ENCODE measurements around the gene NPM3.

The NPM3 gene

DNA sequence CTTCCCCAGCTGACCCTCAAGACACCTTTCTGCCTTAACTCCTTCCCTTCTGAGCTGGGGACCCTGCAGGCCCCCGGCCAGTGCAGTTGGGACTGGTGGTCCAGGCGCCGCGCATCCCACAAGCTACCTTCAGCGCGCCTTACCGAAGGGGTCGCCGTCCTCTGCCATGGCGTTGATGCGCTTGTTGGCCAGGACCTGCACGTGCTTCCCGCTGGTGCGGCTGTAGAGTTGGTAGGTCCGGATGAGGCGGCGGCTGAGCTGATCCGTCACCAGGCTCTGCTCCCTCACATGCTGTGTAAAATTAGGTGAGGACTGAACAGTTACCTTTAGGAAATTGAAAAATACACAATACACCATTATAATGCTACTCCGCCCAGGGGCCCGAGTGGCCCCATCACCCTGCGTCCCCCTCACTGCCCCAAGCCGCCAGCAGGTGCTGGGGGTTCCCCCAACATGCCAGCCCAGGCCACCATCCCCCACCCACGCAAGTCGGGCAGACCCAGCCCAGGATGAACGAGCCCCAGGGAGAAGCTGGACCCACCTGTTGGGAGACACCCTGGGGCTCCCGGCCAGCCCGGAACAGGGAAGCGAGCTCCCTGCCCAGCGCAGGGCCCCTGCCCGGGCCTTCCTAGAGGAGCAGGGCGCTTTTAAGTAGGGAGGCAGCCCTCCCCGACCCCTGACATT lies 8.5 kb downstream of the NPM3 start:
- no peak for DNase-seq (ENCODE audit: low read depth in 2 of 2)

DNA sequence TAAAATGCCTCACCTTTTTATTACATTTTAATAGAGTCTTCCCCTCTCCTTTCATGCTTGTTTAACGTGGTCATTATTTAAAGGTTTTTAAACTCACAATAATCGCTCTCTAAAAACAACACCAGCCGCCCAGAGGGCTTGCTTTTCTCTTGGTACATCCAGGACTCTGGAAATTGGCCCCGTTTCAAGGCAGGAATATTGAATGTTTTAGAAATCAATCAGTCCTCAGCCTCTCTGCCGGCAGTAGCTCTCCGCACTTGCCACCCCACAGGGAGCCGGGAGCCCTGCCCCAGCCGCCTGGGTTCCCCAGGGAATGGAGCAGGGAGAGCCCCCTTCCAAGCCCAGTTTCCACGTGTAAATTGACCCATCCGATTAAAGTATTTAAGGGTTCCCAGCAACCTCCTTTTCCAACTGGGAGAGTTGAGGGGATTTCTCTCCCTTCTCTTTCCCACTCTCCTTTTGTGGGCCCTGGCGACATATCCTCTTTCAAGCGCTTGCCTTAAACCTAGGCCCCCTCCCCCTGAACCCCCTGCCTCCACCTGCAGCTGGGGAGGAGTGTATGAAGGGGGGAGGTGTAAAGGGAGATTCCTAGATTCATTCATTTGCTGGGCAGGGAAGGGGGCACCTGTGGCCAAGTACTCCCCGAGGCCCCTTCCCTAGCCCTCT lies 9.2 kb downstream of the NPM3 start:
- no peak for DNase-seq (ENCODE audit: low read depth in 2 of 2)

DNA sequence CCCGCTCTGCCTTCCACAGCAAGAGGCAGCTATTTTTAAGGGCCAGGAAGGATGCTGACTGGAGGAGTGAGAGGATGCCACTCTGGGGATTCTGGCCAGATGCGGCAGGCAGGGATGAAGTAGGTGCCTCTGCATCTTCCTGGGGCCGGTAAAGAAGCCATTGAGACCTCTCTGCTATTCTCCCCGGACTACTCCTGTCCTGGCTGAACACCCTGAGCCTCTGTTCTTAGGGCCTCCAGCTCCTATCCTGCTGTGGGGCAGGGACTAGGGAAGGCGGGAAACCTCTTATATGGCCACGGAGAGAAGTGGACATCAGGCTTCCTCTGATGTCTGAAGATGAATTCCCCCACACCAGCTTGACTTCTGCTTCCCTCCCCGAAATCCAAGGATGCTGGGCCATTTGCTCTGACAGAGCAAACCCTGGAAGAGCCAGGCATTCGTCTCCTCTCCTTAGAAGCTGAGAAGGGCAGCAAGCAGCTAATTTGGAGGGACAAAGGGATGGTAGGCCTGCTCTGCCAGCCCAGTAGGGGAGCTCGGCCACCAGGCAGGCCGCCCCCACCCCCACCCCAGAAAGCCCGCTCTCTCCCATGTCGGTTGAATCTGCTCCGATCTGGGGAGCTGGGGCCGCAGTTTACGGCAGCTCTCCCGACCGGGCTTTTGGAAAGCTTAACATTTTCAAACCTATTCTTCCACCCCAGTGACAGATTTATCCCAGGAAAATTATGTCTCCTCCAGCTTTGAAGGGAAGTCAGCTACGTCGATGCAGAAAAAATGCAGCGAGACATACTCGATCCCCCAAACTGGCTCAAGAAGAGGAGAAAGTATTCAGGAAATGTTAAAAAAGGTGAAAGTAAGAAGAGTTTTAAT lies 10.1 kb downstream of the NPM3 start:
- DNase-seq (ENCODE audit: low read depth in 2 of 2): no peak

DNA sequence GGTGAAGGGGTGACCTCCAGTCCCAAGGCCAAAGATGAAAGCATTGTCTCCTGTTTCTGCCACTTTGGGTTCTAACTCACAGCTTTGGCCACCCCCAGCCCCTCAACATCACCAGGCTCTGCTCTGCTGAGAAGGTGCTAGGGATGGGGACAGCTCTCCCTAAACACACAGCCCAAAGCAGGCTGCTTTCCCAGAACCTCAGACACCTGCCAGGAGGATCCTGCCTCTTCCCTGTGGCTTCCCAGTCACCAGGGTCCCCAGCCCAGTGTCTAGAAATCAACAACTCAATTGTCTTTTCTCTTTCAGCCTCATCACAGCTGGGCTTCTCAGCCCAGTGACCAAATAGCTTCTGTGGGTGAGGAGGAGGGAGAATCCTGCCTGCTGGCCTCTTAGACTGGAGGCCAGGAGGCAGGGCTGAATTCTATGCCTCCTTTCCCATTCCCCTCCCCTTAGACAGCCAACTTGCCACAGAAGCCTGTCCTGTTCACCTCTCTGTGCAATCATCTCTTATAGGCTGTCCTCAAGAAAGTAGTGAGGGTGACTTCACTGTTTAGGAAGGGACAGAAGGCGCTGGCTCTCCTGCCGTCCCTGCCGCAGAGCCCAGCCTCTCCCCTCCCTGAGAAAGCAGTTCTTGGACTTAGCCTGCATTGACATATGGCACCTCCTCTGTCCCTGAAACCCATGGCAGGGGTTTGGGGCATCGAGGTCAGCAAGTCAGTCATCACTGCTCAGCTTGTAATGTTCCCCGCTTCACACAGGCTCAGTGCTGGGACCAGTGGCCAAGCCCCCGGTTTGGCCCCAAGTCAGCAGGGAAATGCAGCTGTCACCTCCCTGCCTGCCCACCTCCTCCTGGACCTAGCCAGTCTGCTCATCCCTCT lies 11.0 kb downstream of the NPM3 start:
- DNase-seq (ENCODE audit: low read depth in 2 of 2): no peak

DNA sequence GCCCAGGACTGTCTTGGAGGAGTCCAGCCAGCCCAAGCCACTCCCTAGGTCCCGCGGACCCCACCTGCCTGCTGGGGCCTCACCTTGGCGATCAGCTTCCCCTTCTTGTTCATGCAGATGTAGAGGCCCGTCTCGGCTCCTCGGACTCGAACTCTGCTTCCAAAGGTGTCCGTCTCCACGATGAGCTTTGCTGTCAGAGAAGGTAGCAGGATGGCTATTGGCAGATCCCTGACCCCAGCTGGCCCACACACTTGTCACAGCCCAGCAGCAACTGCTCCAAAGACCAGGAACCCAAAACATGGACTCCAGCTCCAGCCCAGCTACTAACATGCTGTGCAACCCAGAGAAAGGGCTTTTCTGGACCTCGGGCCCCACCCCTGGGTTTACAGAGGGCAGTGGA lies 11.9 kb downstream of the NPM3 start:
- no peak for DNase-seq (ENCODE audit: low read depth in 2 of 2)

DNA sequence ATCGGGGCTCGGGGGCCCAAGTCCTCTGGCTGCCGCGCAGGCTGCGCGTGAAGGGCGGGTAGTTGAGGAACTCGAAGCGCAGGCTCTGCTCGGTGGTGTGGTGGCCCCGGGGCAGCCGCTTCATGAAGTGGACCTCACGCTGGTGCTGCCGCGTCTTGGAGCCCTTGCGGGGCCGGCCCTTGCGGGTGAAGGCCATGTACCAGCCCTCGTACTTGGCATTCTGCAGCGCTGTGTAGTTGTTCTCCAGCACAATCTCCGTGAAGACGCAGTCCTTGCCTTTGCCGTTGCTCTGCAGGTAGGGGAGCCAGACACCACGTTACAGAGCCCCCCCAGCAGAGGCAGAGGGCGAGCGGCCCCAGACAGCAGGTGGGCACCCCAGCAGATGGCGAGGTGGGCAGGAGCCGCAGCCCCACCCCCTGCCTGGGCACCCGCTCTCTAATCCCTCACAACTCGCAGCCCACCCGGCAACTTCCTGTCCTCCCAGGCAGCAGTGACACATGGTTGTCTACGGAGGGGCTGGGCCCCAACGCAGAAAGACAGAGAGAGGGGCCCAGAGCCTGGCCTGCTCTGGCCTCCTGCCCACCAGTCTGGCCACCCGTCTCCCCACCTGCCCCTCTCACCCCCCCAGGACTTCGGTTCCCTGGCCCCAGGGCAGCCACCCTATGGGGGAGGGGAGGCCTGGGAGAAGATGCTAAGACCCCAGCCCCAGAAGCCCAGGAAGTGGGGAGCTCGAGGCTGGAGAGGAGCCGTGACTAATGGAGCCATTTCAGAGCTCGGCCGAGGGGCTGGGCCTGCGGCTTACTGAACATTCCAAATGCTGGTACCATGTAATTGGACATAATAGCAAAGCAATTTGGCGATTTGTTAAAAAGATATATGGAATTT lies 12.7 kb downstream of the NPM3 start:
- no peak for DNase-seq (ENCODE audit: low read depth in 2 of 2)

DNA sequence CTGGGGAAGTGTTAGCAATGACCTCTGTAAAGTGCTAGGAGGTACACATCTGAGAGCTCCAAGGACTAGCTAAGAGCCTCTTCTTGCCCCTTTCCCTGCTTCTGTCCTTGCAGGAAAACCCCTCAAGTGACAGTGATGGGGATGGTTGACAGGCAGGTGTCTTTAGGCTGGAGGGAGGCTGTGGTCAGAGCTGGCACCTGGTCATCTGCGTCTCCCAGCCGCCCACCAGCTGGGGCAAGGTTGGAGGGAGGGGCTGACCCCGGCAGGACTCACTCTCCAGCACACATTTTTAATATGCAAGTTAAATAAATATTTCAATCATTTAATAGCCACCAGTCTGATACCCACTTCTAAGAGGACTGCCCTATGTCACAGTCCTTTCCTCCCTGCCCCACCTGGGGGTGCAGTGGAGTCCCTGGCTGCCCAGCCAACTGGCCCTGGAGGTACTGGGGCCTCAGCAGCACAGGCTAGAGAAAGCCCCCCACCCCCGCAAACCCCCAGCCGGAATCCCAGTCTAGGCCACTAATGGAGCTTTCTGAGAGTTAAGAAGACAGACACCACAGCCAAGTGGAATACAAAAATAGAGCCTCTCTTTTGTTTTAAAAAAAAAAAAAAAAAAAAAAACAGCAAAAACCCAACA lies 13.6 kb downstream of the NPM3 start:
- no peak for DNase-seq (ENCODE audit: low read depth in 2 of 2)

DNA sequence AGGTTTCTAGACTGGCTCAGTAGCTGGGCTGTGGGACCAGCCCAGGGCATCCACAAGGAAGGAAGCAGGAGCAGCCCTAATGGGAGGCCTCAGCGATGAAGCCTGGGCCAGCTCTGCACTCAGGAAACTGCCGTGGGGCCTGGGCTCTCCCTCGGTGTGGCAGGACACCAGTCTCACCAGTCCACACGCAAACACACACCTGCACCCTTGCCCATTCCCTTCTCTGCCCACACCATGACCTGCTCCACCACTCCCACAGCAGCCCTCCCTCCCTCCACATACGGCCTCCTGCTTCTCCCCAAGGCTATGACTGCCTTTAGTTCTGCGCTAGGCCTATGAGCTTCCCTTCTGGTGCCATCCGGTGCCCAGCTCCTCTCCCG lies 14.5 kb downstream of the NPM3 start:
- DNase-seq (ENCODE audit: low read depth in 2 of 2): no peak

DNA sequence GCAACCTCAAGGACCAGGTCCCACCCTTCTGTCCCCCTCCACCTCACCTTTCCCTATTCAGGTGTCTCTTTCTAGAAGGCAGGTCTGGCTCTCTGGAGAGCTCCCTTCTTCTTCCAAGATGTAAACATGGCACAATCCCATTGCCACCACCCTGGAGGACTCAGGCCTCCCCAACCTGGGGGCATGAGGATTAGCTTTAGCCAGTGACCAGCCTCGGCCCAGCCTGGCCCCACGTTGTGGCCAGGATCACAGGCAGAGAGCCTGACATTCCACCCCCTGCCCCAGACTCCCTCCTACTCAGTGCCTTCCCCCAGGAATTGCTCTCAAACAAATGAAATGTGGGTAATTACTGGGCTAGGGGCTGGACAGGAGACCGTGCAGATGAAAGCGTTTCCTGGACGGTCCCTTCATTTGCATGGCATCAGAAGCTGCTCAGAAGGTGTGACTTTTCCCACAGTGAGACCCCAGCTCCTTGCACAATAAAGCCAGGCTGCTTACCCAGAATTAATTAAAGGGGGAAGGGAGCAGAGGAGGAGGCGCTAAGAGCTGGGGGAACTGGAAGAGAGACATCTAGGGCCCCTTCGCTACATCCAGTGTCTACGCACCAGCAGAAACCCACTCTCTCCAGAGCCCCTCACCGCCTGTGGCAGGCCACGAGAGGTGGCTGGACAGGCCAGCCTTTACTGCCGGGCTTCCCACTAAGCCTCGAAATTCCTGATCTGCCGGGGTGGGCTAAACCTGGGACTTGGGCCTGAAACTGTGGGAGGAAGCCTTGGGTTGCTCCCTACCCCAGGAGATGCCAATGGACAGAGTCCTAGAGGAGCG lies 15.1 kb downstream of the NPM3 start:
- no peak for DNase-seq (ENCODE audit: low read depth in 2 of 2)

DNA sequence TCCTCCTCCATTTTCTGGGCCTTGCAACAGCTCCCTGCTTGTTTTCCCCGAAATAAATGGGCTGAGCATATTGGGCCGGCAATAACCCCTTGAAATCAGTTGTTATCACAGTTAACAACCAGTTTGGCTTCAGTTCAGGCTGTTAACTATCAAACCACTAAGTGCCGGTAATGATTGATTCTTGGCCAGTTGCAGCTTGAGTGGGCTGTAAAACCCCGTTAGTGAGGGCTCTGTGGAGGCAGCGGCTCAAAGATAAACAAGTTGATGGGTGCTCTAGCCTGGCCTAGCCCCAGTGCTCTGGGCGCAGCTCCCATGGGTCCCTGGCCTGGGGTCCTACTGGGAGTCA lies 15.7 kb downstream of the NPM3 start:
- no peak for DNase-seq (ENCODE audit: low read depth in 2 of 2)

DNA sequence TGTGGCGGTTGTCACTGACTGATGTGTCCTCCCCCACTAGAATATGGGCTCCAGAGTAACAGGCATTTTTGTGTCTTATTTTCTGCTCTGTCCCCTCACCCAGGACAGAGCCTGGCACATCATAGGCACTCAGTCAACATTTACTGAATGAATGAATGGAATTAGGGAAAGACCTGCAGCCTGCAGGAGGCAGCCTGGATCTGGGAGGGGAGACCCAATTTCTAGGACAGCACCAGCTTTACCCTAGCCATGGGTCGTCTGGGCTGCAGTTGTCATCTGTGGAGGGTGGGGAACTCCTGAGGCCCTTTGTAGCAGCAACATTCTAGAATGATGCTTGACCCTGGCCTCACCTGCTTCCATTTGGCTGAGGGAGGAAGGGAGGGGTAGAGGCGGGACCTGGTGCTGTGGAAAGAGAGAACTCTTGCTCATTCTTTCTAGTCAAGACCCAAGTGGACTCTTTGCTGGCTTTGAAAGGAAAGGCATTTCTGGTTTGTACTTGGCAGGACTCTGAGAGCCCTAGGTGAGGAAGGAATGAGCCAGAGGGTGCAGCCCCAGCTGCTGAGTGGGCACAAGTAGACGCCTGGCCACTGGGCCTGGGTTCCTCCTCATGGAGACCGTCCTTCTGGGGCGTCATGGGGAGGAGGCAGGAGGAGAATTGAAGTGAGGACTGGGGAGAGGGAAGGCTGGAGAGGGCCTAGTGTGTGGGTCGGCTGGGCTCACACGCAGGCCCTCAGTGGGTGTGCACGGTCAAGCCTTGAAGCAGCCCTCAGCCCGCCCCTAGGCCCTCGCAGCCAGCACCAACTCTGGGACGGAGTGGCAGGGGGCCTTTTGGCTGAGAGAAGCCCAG lies 16.3 kb downstream of the NPM3 start:
- DNase-seq (ENCODE audit: low read depth in 2 of 2): no peak

DNA sequence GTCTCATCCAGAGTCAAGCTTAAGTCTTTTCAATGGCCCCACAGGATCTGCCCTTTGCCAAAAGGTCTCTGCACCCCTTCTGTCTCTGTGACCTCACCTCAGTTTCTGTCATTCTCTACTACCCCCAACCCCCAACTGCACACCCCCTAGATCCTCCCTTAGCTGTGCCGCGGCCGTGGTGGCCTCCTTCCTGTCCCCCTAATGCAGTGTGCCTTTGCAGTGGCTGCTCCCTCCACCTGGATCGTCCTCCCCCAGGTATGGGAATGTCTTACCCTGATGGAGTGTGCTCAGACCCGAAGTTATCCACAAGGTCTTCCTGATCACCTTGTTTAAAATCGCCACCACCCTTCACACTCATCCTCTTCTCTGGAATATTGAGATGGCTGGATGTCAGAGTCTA lies 16.9 kb downstream of the NPM3 start:
- no peak for DNase-seq (ENCODE audit: low read depth in 2 of 2)

DNA sequence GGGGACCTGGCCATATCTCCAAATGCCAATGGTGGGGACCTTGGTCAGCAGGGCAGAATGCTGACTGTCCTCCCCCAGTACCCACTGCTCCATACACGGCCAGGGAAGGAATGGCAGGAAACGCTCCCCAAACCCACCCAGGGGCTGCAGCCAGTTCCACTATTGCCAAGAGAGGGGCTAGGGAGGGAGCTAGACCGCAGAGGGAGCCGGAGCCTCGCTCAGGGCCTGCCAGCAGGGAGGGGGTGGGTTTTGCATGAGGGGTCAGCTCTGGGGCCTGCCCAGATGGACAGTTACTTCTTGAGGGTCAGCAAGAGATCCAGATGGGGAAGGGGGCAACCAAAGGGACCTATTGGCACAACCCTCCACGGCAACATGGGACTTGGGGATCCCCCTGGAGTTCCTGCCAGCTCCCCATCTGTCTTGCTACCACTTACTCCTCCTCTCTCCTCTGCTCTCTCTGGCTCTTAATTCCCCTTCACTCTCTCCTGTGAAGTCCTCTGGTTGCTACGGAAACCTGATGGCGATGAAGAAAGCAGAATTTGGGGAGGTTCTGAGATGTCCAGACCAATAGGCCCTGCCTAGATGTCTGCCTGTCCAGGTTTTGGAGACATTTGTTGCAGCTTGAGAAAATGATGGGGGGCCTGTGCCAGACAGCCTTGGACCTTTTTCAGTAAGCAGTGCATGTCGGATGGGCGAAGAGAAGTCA lies 20.0 kb downstream of the NPM3 start:
- DNase-seq (ENCODE audit: low read depth in 2 of 2): no peak

DNA sequence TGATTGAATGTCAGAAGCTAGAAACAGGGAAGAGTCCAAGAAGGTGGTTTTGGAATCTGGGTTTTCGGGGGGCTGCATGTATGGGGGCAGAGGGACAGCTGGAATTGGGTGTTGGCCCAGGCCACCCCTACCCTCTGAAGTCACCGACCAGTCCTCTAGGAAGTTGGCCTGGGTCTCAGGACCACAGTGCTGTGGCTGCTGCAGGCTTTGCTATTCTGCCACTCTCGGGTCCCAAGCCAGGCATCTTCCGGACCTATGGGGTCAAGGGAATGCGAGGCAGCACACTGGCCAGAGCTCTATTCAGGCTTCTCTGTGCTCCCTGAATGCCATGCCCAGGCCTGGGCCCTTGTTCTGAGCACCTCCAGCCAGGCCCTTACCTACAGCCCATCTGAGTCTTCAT lies 20.5 kb downstream of the NPM3 start:
- DNase-seq (ENCODE audit: low read depth in 2 of 2): no peak

DNA sequence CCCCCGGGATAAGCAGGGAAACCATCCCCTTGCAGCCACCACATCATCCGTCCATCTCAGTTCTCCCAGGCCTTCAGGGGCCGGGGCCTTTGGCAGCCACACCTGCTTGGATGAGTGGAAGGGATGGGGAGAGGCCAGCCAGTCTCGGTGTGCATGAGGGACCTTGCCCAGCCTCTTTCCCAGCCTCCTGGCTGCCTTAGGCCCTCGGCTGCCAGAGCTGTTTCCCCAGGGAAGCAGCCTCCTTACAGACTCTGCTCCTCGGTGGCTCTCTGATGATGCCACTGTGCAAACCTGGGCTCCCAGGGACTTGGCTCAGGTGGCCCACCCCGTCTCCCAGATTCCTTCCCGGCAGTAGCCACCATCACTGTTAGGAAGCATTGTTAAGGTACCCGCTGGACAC lies 22.0 kb downstream of the NPM3 start:
- no peak for DNase-seq (ENCODE audit: low read depth in 2 of 2)

DNA sequence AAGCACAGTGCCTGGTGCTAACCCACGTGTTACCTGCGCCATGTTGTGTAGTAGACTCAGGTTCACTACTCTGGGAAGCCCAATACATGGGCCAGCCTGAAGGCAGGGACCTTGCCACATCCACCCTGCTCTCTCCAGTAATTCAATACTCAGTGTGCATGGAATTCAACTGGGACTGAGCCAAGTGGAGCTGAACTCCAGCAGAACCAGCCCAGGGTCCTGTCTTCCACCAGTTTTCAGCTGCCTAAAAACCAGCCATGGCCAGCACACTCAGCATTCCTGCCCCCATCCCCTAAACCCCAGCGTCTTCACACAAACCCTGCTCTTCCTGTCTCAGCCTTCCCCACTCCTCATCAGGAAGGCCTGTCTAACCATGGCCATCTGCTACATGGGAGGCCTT lies 22.7 kb downstream of the NPM3 start:
- no peak for DNase-seq (ENCODE audit: low read depth in 2 of 2)

DNA sequence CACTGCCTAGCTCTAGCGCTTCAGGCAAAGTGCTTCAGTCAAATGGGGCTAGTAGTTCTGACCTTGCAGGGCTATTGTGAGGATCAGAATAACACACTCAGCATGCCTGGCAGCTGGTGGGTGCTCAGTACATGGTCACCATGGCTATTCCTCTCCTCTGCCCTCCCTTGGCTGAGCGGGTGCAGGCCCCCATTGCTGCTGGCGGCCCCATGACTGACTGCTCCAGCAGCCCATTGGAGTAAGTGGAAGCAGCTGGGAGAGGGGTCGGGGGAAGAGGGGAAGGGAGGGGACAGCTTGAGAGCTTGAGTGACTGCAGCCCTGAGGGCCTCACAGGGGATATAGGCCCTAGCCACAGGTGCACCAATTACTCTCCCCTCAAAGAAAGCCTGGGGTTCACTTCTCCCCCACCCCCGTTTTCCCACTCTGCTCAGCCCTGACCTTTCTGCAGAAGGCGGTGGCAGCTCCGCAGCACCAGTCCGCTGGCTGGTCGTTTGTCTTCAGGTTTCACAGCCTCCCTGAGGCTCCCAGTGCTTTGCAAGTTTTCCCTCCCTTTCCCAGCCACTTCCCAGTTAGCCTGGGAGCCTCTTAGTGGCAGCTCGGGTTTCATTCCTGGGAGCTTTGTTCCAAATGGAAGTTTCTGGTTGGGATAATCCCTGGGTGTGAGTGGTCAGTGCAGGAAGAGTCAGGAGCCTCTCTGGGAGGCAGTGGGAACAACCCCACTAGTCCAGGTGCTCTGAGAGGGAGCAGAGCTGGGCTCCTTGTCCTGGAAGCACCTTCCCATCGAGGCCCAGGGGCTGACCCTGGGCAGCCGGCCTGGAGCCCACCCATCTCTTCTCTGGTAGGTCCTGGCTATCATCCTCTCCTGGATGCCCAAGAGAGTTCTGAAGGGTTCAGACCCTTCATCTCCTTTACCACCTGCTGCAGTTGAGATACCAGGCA lies 23.7 kb downstream of the NPM3 start:
- no peak for DNase-seq (ENCODE audit: low read depth in 2 of 2)
